GM23338 (cell line): ENCODE results near the gene KRTAP2-4. TPM values are rescaled to one million over a fixed set of nuclear protein-coding genes. Genes with fewer than 3 reads are reported as not detected.
"Not testable (repeated sequence)": the region's sequence is repeated elsewhere in the genome, so short reads cannot be mapped to it uniquely, and the experiment has no call there.

ENCODE experiments used
- ATAC-seq: fragments of 200-7000 bp; cut with Tn5 transposase; 3 replicates; pipeline ENCODE4 v1.9.1; 2020
- DNase-seq: peaks from one replicate; pipeline ENCODE4 v3.0.0-alpha.2; 2015; ENCODE audit warnings: low spot score
- H2AFZ ChIP-seq: fragments of 200-600 bp; sonication (generic); 2 replicates; pipeline ENCODE4 v1.8.0; 2016; ENCODE audit warnings: antibody characterized with exemption, mild to moderate bottlenecking, moderate library complexity
- H3F3A ChIP-seq: fragments of 200-600 bp; sonication (generic); replicated peaks from 2 replicates; pipeline ENCODE4 v1.8.0; 2017; ENCODE audit warnings: antibody characterized with exemption, mixed run types, low read depth
- H3K27ac ChIP-seq: fragments of 200-600 bp; sonication (generic); 2 replicates; pipeline ENCODE4 v1.6.1; 2016; ENCODE audit warnings: low read depth
- H3K27me3 ChIP-seq: fragments of 200-600 bp; sonication (generic); 2 replicates; pipeline ENCODE4 v1.8.0; 2016; ENCODE audit warnings: mild to moderate bottlenecking, mixed run types, moderate library complexity; ENCODE audit not compliant: insufficient read depth
- H3K36me3 ChIP-seq: fragments of 200-600 bp; sonication (generic); 2 replicates; pipeline ENCODE4 v1.8.0; 2016; ENCODE audit warnings: mild to moderate bottlenecking; ENCODE audit not compliant: insufficient read depth
- H3K4me1 ChIP-seq: fragments of 200-600 bp; sonication (generic); 2 replicates; pipeline ENCODE4 v1.8.0; 2016; ENCODE audit warnings: mild to moderate bottlenecking, moderate library complexity; ENCODE audit not compliant: insufficient read depth
- H3K4me2 ChIP-seq: fragments of 200-600 bp; sonication (generic); 2 replicates; pipeline ENCODE4 v1.7.1; 2017; ENCODE audit warnings: mixed run types
- H3K4me3 ChIP-seq: fragments of 200-600 bp; sonication (generic); 2 replicates; pipeline ENCODE4 v1.6.1; 2016; ENCODE audit warnings: mixed run types
- H3K79me2 ChIP-seq: fragments of 200-600 bp; sonication (generic); replicated peaks from 2 replicates; pipeline ENCODE4 v1.8.0; 2017; ENCODE audit warnings: mild to moderate bottlenecking; ENCODE audit not compliant: insufficient read depth
- H3K9me2 ChIP-seq: fragments of 200-600 bp; sonication (generic); 2 replicates; pipeline ENCODE4 v1.8.0; 2017; ENCODE audit not compliant: insufficient read depth
- H4K20me1 ChIP-seq: fragments of 200-600 bp; sonication (generic); replicated peaks from 2 replicates; pipeline ENCODE4 v1.8.0; 2017; ENCODE audit warnings: mild to moderate bottlenecking; ENCODE audit not compliant: insufficient read depth
- H3K27ac Mint-ChIP-seq: 2 replicates; pipeline ENCODE4 v1.8.0; 2020; ENCODE audit warnings: inconsistent platforms, mild to moderate bottlenecking, moderate library complexity, mixed read lengths
- H3K27me3 Mint-ChIP-seq: 3 replicates; pipeline ENCODE4 v1.8.0; 2022; ENCODE audit warnings: low read depth, mild to moderate bottlenecking, moderate library complexity, mixed read lengths, inconsistent platforms; ENCODE audit not compliant: insufficient read depth, poor library complexity
- H3K36me3 Mint-ChIP-seq: 3 replicates; pipeline ENCODE4 v1.8.0; 2021; ENCODE audit warnings: low read depth, mild to moderate bottlenecking, inconsistent platforms, moderate library complexity, mixed read lengths
- H3K4me1 Mint-ChIP-seq: 3 replicates; pipeline ENCODE4 v1.8.0; 2020; ENCODE audit warnings: mild to moderate bottlenecking, inconsistent platforms, mixed read lengths
- H3K4me3 Mint-ChIP-seq: 3 replicates; pipeline ENCODE4 v1.8.0; 2021; ENCODE audit warnings: moderate library complexity, mild to moderate bottlenecking, inconsistent platforms, mixed read lengths
- H3K9me3 Mint-ChIP-seq: 3 replicates; pipeline ENCODE4 v1.8.0; 2020; ENCODE audit warnings: moderate library complexity, mild to moderate bottlenecking, inconsistent platforms, mixed read lengths
- CREB1 ChIP-seq: fragments of 250-450 bp; sonication (Bioruptor Pico); IDR thresholded peaks from 2 replicates; pipeline ENCODE4 v1.5.0; 2020; ENCODE audit warnings: low read depth, mild to moderate bottlenecking, moderate library complexity
- ETS1 ChIP-seq: IDR thresholded peaks from 2 replicates; pipeline ENCODE4 v1.6.1; 2016; ENCODE audit warnings: antibody characterized with exemption
- EZH2 ChIP-seq: fragments of 200-600 bp; sonication (generic); IDR thresholded peaks from one replicate; pipeline ENCODE4 v1.8.0; 2017; ENCODE audit warnings: antibody characterized with exemption, mild to moderate bottlenecking, low read depth; ENCODE audit not compliant: unreplicated experiment
- EZH2phosphoT487 ChIP-seq: fragments of 200-600 bp; sonication (generic); IDR thresholded peaks from one replicate; pipeline ENCODE4 v1.8.1; 2018; ENCODE audit warnings: antibody characterized with exemption; ENCODE audit not compliant: unreplicated experiment
- JUNB ChIP-seq: IDR thresholded peaks from one replicate; pipeline ENCODE4 v1.6.1; 2016; ENCODE audit warnings: antibody characterized with exemption; ENCODE audit not compliant: unreplicated experiment
- NANOG ChIP-seq: IDR thresholded peaks from 2 replicates; pipeline ENCODE4 v1.6.1; 2016; ENCODE audit warnings: antibody characterized with exemption, borderline replicate concordance
- POLR2AphosphoS5 ChIP-seq: IDR thresholded peaks from 2 replicates; pipeline ENCODE4 v1.6.1; 2016; ENCODE audit warnings: antibody characterized with exemption, low read depth
- REST ChIP-seq: IDR thresholded peaks from one replicate; pipeline ENCODE4 v1.6.1; 2018; ENCODE audit warnings: antibody characterized with exemption; ENCODE audit not compliant: unreplicated experiment
- STAT1 ChIP-seq: IDR thresholded peaks from one replicate; pipeline ENCODE4 v1.6.1; 2016; ENCODE audit warnings: antibody characterized with exemption; ENCODE audit not compliant: unreplicated experiment
- ZNF114 ChIP-seq: fragments of 250-450 bp; sonication (Bioruptor Pico); IDR thresholded peaks from 2 replicates; pipeline ENCODE4 v1.5.0; 2020; ENCODE audit warnings: mild to moderate bottlenecking, moderate library complexity
- ZNF331 ChIP-seq: fragments of 250-450 bp; sonication (Bioruptor Pico); IDR thresholded peaks from 2 replicates; pipeline ENCODE4 v1.5.0; 2020; ENCODE audit warnings: low read depth, mild to moderate bottlenecking, moderate library complexity
- ZNF462 ChIP-seq: fragments of 250-450 bp; sonication (Bioruptor Pico); IDR thresholded peaks from 2 replicates; pipeline ENCODE4 v1.5.0; 2020; ENCODE audit warnings: mild to moderate bottlenecking, moderate library complexity
- polyA plus RNA-seq: library from polyadenylated mRNA; unstranded; fragments of >200 nt; fragmentation: Nextera tagmentation; extraction: Ambion mirVana; gene quantifications from 2 replicates; pipeline ENCODE4 v1.2.1, GENCODE V29; 2016
- total RNA-seq: library from RNA; depleted of rRNA; stranded (reverse); fragments of >200 nt; shearing (Covaris generic); gene quantifications from 2 replicates; pipeline ENCODE4 v1.2.3, GENCODE V29; 2014

The KRTAP2-4 gene
- total and polyA plus RNA-seq, 2 experiments from 2014 or later: not detected

- not testable (repeated sequence) for H3K27me3 Mint-ChIP-seq, H3K9me2 ChIP-seq, H3K27me3 ChIP-seq, H3K4me3 ChIP-seq, H3F3A ChIP-seq, H3K27ac ChIP-seq, H3K79me2 ChIP-seq, H3K36me3 ChIP-seq, H4K20me1 ChIP-seq, H2AFZ ChIP-seq, H3K27ac Mint-ChIP-seq, H3K4me1 ChIP-seq, H3K9me3 Mint-ChIP-seq, H3K36me3 Mint-ChIP-seq, DNase-seq, H3K4me2 ChIP-seq, H3K4me1 Mint-ChIP-seq, H3K4me3 Mint-ChIP-seq
- ATAC-seq: peak; percentile 48
Measured at GRCh38 chr17:41065016-41065689, 526 bp downstream of the KRTAP2-4 start.

GRCh38 chr17:41064301-41064700 is 1.4 kb downstream of the KRTAP2-4 start:
- Histone ChIP-seq H3K4me3 (no peak overlapping the region), H3K4me2 (no peak overlapping the region), H3K27me3 (no peaks in the 10 kb centered on the region), H3K36me3 (no peaks in the 10 kb centered on the region), H3K9me2 (no peaks in the 10 kb centered on the region; the same call in none of the 2 replicates), H3K27ac (no peak overlapping the region), H2AFZ (no peak overlapping the region), H3K79me2 (no peaks in the 10 kb centered on the region), H4K20me1 (no peaks in the 10 kb centered on the region), H3K4me1 (0 out of 2 replicates have a peak, but pooled peaks cover 2% of the 10 kb centered on the region), H3F3A (no peaks in the 10 kb centered on the region)
- DNase-seq (no peak), ATAC-seq (no peak)
- Mint-ChIP-seq H3K27ac (no peak overlapping the region), H3K9me3 (no peaks in the 10 kb centered on the region), H3K4me3 (no peak overlapping the region), H3K36me3 (no peaks in the 10 kb centered on the region), H3K27me3 (no peaks in the 10 kb centered on the region), H3K4me1 (peaks cover 2% of the 10 kb centered on the region)
- TF ChIP-seq STAT1 (no peak), CREB1 (CRISPR knock-in tag) (no peak), REST (no peak), POLR2AphosphoS5 (no peak), ZNF114 (CRISPR knock-in tag) (no peak), JUNB (no peak), ZNF462 (CRISPR knock-in tag) (no peak), NANOG (no peak), ZNF331 (CRISPR knock-in tag) (no peak), EZH2phosphoT487 (no peak), ETS1 (no peak), EZH2 (no peak)
